ENCODE results near the gene H2BK1.

DNA sequence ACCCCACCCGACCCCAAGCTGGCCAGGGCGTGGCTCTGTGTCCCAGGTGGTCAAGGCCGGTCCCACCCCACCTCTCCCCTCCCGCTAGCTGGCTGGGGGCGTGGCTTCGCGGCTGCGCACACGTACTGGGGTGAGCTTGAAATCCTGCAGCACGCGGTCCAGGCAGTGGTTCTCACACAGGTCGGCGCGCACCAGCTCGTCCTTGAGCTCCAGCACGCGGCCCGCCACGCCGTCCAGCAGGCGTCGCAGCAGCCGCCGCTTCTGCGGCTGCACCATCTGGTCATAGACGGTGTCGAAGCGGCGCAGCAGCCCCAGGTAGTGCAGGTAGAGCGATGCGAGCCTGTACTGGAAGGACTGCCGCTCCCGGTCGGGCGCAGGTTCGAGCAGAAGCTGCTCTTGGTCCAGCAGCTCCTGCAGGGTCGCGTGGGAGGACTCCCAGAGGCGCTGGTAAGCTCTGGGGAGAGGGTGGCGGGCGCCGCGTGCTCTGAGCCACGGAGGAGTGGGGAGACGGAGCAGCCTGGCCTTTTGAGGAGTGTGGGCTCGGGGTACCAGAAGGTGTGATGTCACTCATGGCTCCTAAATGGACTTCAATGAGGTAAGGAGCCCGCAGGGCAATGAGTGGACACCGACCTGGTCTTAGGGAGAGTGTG is 5.8 kb downstream of the H2BK1 start:
- TF ChIP-seq CTCF (IDR thresholded peaks at IDR 0.05) = peak in 1 of 12 donors; percentile 11
- TF ChIP-seq POLR2A (IDR thresholded peaks at IDR 0.05) = no peak

All from heart left ventricle (tissue), 13 donors.